PFSK-1 (cell line): ENCODE data around the gene ARFGEF2.

Experiments
- FOXP2 ChIP-seq: optimal IDR thresholded peaks from 2 replicates; pipeline ENCODE3; 2011; ENCODE audit warnings: borderline replicate concordance, control low read depth, inconsistent platforms; ENCODE audit not compliant: insufficient read depth; ENCODE audit errors: extremely low read length, extremely low read depth
- POLR2AphosphoS5 ChIP-seq: IDR thresholded peaks from 2 replicates; pipeline ENCODE4 v1.6.1; 2012; ENCODE audit warnings: low read depth, mild to moderate bottlenecking, control low read depth, low read length, moderate library complexity
- SIN3A ChIP-seq: IDR thresholded peaks from 2 replicates; pipeline ENCODE4 v1.6.1; 2012; ENCODE audit warnings: mild to moderate bottlenecking, low read length, moderate library complexity, borderline replicate concordance; ENCODE audit not compliant: insufficient read depth
- TAF1 ChIP-seq: IDR thresholded peaks from 2 replicates; pipeline ENCODE4 v1.6.1; 2012; ENCODE audit warnings: low read length, control low read depth, borderline replicate concordance; ENCODE audit not compliant: insufficient read depth
- TF ChIP-seq, protein P1 (sequence below), 2 experiments: IDR thresholded peaks; 2 replicates each; pipeline versions ENCODE4 v1.6.1 to v1.8.0; 2011 to 2012; ENCODE audit warnings: low read depth in 2 of 2, low read length in 2 of 2, control low read depth in 1 of 2, inconsistent platforms in 1 of 2, mild to moderate bottlenecking in 1 of 2, moderate library complexity in 1 of 2; ENCODE audit not compliant: insufficient read depth in 1 of 2

ARFGEF2 gene

DNA sequence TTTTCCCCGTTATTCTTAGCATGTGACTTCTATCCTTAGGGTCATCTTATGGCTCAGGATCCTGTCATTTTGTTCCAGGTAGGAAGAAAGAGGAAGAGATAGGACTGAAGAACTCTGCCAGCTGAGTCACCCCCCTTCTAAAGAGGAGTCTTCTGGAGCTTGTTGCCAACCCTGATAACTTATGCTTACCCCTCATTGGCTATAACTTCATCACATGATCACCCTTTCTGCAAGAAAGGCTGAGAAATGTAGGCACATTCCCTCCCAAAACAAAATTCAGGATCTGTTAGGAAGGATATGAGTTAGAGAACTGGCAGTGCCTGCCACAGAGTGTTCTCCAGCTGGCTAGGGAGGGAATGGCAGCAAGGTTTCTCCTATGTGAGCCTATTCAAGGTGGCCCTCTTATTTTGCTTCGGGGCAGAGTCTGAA lies 35.6 kb downstream of the ARFGEF2 start:
- TF ChIP-seq POLR2AphosphoS5 (no peak), TAF1 (no peak), SIN3A (no peak), FOXP2 (no peak)
- TF ChIP-seq, protein P1, sequence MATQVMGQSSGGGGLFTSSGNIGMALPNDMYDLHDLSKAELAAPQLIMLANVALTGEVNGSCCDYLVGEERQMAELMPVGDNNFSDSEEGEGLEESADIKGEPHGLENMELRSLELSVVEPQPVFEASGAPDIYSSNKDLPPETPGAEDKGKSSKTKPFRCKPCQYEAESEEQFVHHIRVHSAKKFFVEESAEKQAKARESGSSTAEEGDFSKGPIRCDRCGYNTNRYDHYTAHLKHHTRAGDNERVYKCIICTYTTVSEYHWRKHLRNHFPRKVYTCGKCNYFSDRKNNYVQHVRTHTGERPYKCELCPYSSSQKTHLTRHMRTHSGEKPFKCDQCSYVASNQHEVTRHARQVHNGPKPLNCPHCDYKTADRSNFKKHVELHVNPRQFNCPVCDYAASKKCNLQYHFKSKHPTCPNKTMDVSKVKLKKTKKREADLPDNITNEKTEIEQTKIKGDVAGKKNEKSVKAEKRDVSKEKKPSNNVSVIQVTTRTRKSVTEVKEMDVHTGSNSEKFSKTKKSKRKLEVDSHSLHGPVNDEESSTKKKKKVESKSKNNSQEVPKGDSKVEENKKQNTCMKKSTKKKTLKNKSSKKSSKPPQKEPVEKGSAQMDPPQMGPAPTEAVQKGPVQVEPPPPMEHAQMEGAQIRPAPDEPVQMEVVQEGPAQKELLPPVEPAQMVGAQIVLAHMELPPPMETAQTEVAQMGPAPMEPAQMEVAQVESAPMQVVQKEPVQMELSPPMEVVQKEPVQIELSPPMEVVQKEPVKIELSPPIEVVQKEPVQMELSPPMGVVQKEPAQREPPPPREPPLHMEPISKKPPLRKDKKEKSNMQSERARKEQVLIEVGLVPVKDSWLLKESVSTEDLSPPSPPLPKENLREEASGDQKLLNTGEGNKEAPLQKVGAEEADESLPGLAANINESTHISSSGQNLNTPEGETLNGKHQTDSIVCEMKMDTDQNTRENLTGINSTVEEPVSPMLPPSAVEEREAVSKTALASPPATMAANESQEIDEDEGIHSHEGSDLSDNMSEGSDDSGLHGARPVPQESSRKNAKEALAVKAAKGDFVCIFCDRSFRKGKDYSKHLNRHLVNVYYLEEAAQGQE (IDR thresholded peaks at IDR 0.05; ENCODE audit: insufficient read depth in 1 of 2, low read depth in 2 of 2, low read length in 2 of 2) = no peak

DNA sequence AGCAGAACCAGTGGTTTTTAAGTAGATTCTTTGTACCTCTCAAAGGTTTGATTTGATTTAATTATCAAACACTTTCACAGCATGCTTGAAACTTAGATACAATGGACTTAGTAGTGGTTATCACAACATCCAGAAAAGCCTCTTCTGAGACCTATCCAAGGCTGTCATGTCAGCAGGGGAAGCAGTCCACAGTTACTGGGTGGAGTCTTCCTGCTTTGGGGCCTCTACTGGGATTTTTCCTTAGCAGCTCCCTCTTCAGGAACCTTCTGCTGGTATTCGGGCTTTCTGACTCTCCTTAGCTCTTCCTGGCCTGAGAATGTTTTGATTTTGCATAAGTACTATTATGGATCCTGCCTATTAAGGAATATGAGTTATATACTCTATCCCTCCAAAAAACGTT lies 36.0 kb downstream of the ARFGEF2 start:
- TF ChIP-seq SIN3A (no peak), TAF1 (no peak), POLR2AphosphoS5 (no peak), FOXP2 (no peak)
- TF ChIP-seq, protein P1 (IDR thresholded peaks at IDR 0.05; ENCODE audit: insufficient read depth in 1 of 2, low read depth in 2 of 2, low read length in 2 of 2) = no peak

DNA sequence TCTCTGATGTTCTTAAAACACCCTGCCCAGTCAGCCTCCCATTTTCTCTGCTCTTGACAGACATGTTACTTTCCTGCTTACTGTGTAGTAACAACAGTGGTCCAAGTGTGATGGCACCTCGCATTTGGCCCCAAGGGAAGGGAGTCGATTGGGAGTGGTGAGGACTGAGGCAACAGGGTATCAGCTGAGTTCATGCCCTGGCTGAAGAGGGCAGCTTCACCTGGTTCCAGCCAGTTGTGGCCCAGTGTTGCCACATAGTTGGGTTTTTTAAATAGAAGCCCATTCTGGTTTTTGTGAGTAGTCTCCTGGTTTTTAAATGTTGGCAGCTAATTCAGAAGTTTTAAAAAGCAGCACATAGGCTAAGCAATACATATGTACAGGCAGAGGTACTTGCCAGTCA lies 37.2 kb downstream of the ARFGEF2 start:
- TF ChIP-seq, protein P1 (IDR thresholded peaks at IDR 0.05; ENCODE audit: insufficient read depth in 1 of 2, low read depth in 2 of 2, low read length in 2 of 2) = no peak
- TF ChIP-seq TAF1 = no peak
- TF ChIP-seq SIN3A = no peak
- no peak for TF ChIP-seq POLR2AphosphoS5
- no peak for TF ChIP-seq FOXP2

DNA sequence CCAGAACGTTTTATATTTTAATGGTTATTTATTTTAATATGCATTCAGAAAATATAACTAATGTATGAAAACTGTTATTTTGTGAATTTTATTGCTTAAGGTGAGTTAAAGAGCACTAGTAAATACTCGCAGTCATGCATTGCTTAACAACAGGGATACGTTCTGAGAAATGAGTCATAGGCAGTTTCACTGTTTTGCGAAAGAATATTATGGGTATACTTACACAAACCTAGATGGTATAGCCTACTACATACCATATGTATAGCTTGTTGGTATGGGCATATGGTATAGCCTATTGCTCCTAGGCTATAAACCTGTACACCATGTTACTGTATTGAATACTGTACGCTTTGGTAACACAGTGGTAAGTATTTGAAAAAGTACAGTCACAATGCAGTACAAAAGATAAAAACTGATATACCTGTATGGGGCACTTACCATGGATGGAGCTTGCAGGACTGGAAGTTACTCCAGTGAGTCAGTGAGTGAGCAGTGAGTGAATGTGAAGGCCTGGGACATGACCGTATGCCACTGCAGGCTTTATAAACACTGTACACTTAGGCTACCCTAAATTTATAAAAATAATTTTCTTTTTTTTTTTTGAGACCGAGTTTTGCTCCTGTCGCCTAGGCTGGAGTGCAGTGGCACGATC lies 38.5 kb downstream of the ARFGEF2 start:
- no peak for TF ChIP-seq FOXP2

DNA sequence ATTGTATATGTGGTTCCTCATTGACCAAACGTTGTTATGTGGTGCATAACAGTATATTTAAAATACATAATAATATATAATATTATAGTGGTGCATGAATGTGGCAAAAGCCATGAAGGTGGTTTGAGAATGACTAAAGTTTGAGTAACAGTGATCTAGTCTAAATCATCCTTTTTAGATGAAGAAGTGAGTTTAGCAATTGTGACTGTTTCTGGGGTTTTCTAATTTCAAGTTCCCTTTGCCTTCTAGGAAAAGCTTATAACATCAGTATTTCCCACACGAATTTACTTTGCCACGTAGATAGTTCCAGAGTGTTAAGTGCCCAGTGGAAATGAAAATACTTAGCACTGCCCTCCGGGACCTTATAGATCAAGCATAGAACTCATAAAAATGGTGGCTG lies 40.9 kb downstream of the ARFGEF2 start:
- TF ChIP-seq SIN3A (no peak), TAF1 (no peak), FOXP2 (no peak), POLR2AphosphoS5 (no peak)
- TF ChIP-seq, protein P1 (IDR thresholded peaks at IDR 0.05; ENCODE audit: insufficient read depth in 1 of 2, low read depth in 2 of 2, low read length in 2 of 2) = no peak
